Lower leg skin (tissue), 3 donors: ENCODE measurements around the gene SRSF11.

Source experiments
- POLR2A ChIP-seq, 2 donors: fragments of 450-650 bp; IDR thresholded peaks; one replicate each; pipeline ENCODE4 v1.6.1; 2016 to 2017; ENCODE audit warnings: antibody characterized with exemption in 2 of 2, mild to moderate bottlenecking in 1 of 2, moderate library complexity in 1 of 2
- TF ChIP-seq, protein P1 (sequence below), 3 donors: fragments of 450-650 bp; IDR thresholded peaks; one replicate each; pipeline ENCODE4 v1.5.1; 2016; ENCODE audit warnings: antibody characterized with exemption in 3 of 3, mild to moderate bottlenecking in 3 of 3, moderate library complexity in 2 of 3

DNA sequence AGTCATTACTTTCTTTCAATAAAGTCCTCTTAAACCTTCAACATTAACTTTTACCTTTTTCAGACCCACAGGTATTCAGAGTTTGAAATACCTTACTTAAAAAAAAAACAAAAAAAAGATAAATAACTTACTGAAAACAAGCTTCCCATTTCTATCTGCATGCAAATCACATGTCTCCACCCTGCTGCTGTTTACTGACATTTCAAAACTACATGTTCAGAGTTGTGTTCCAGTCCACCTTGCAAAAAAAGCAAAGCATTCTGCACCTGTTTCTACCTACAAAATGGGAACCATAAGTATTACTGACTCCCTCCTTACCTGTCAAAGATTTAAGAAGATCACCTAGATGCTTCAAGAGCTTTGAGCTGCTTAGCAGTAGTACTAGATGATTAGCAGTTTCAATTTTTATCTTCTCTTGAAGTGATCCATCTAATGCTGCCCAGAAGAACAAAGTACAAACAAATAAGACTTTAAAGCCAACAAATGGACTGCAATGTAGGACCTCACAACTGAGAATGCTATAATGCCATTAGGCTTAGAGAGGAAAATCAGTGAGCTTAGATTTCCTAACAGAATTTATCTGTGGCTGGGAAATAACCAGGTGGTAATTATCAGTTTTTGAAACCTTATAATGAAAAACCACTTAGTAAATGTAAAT is 72.1 kb downstream of the SRSF11 start:
- TF ChIP-seq, protein P1, sequence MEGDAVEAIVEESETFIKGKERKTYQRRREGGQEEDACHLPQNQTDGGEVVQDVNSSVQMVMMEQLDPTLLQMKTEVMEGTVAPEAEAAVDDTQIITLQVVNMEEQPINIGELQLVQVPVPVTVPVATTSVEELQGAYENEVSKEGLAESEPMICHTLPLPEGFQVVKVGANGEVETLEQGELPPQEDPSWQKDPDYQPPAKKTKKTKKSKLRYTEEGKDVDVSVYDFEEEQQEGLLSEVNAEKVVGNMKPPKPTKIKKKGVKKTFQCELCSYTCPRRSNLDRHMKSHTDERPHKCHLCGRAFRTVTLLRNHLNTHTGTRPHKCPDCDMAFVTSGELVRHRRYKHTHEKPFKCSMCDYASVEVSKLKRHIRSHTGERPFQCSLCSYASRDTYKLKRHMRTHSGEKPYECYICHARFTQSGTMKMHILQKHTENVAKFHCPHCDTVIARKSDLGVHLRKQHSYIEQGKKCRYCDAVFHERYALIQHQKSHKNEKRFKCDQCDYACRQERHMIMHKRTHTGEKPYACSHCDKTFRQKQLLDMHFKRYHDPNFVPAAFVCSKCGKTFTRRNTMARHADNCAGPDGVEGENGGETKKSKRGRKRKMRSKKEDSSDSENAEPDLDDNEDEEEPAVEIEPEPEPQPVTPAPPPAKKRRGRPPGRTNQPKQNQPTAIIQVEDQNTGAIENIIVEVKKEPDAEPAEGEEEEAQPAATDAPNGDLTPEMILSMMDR (IDR thresholded peaks at IDR 0.05) = no peak
- TF ChIP-seq POLR2A (IDR thresholded peaks at IDR 0.05) = no peak
